WTC11 (cell line): ENCODE results near the gene ICA1. TPM values are rescaled to one million over a fixed set of nuclear protein-coding genes. Genes with fewer than 3 reads are reported as not detected.
A peak's percentile ranks its signal among the peaks of the same experiment; 100 is the strongest.

Source experiments
- ATAC-seq: fragments of 200-7000 bp; cut with Tn5 transposase; 2 replicates; pipeline ENCODE4 v1.10.0; 2021; ENCODE audit warnings: mild to moderate bottlenecking, moderate library complexity
- CTCF ChIA-PET: fragments of 300-600 bp; sonication (Branson Sonifier 250); formaldehyde crosslinking; loops from one replicate; lab custom pipeline; 2021; ENCODE audit warnings: antibody characterized with exemption; lab: Charles Lee
- POLR2A ChIA-PET: fragments of 350-600 bp; sonication (Branson Sonifier 250); formaldehyde crosslinking; loops from one replicate; lab custom pipeline; 2021; ENCODE audit warnings: antibody characterized with exemption; lab: Charles Lee
- DNase-seq: peaks from one replicate; pipeline ENCODE4 v3.0.0; 2021; ENCODE audit warnings: low spot score
- H3K27ac Mint-ChIP-seq: 2 replicates; pipeline ENCODE4 v1.8.0; 2021; ENCODE audit warnings: mixed read lengths
- H3K27me3 Mint-ChIP-seq: 2 replicates; pipeline ENCODE4 v1.8.0; 2021; ENCODE audit warnings: low read depth, mild to moderate bottlenecking, moderate library complexity, mixed read lengths
- H3K36me3 Mint-ChIP-seq: 2 replicates; pipeline ENCODE4 v1.8.0; 2021; ENCODE audit warnings: mixed read lengths
- H3K4me1 Mint-ChIP-seq: 2 replicates; pipeline ENCODE4 v1.8.0; 2022; ENCODE audit warnings: mixed read lengths
- H3K4me3 Mint-ChIP-seq: 2 replicates; pipeline ENCODE4 v1.8.0; 2021; ENCODE audit warnings: mild to moderate bottlenecking, moderate library complexity, mixed read lengths
- H3K9me3 Mint-ChIP-seq: 2 replicates; pipeline ENCODE4 v1.8.0; 2021; ENCODE audit warnings: mixed read lengths
- ARID4B ChIP-seq: sonication (generic); formaldehyde crosslinking; IDR thresholded peaks from 2 replicates; pipeline ENCODE4 v1.8.0; 2023; ENCODE audit warnings: missing genetic modification reagents, mild to moderate bottlenecking, borderline replicate concordance
- CDX4 ChIP-seq: fragments of 250-450 bp; sonication (Bioruptor Pico); IDR thresholded peaks from 2 replicates; pipeline ENCODE4 v1.9.0; 2021; ENCODE audit warnings: moderate library complexity, mild to moderate bottlenecking, inconsistent platforms, borderline replicate concordance
- CREB1 ChIP-seq: sonication (generic); formaldehyde crosslinking; IDR thresholded peaks from 2 replicates; pipeline ENCODE4 v1.8.0; 2023; ENCODE audit warnings: mild to moderate bottlenecking, missing genetic modification reagents
- E2F1 ChIP-seq: sonication (generic); formaldehyde crosslinking; IDR thresholded peaks from 2 replicates; pipeline ENCODE4 v1.8.0; 2022; ENCODE audit warnings: mild to moderate bottlenecking, missing genetic modification reagents
- E2F4 ChIP-seq: sonication (generic); formaldehyde crosslinking; IDR thresholded peaks from 2 replicates; pipeline ENCODE4 v1.8.1; 2022; ENCODE audit warnings: low read depth, mild to moderate bottlenecking, moderate library complexity, missing genetic modification reagents, borderline replicate concordance
- FOXP4 ChIP-seq: sonication (generic); formaldehyde crosslinking; IDR thresholded peaks from 2 replicates; pipeline ENCODE4 v1.8.0; 2022; ENCODE audit warnings: mild to moderate bottlenecking, missing genetic modification reagents
- MXD4 ChIP-seq: fragments of 250-450 bp; sonication (Bioruptor Pico); IDR thresholded peaks from 2 replicates; pipeline ENCODE4 v1.8.0; 2021; ENCODE audit warnings: mild to moderate bottlenecking, moderate library complexity, borderline replicate concordance
- MYBL2 ChIP-seq: sonication (generic); formaldehyde crosslinking; IDR thresholded peaks from 2 replicates; pipeline ENCODE4 v1.8.1; 2023; ENCODE audit warnings: mild to moderate bottlenecking, moderate library complexity, missing genetic modification reagents
- NR1H2 ChIP-seq: sonication (generic); formaldehyde crosslinking; IDR thresholded peaks from 2 replicates; pipeline ENCODE4 v1.9.0; 2021; ENCODE audit warnings: mild to moderate bottlenecking, moderate library complexity, missing genetic modification reagents
- OVOL2 ChIP-seq: fragments of 250-450 bp; sonication (Bioruptor Pico); IDR thresholded peaks from 2 replicates; pipeline ENCODE4 v1.9.0; 2021; ENCODE audit warnings: mild to moderate bottlenecking, borderline replicate concordance
- RORB ChIP-seq: fragments of 250-450 bp; sonication (Bioruptor Pico); IDR thresholded peaks from 2 replicates; pipeline ENCODE4 v1.9.0; 2021; ENCODE audit warnings: mild to moderate bottlenecking
- SMAD3 ChIP-seq: sonication (generic); formaldehyde crosslinking; IDR thresholded peaks from 2 replicates; pipeline ENCODE4 v1.8.0; 2022; ENCODE audit warnings: missing genetic modification reagents, mild to moderate bottlenecking, borderline replicate concordance
- SOX15 ChIP-seq: fragments of 250-450 bp; sonication (Bioruptor Pico); IDR thresholded peaks from 2 replicates; pipeline ENCODE4 v1.9.0; 2021; ENCODE audit warnings: mild to moderate bottlenecking
- SP1 ChIP-seq: sonication (generic); formaldehyde crosslinking; conservative IDR thresholded peaks from 2 replicates; pipeline ENCODE4 v1.8.1; 2022; ENCODE audit warnings: missing genetic modification reagents
- TEAD1 ChIP-seq: sonication (generic); formaldehyde crosslinking; IDR thresholded peaks from 2 replicates; pipeline ENCODE4 v1.8.0; 2022; ENCODE audit warnings: mild to moderate bottlenecking, missing genetic modification reagents
- ZNF423 ChIP-seq: fragments of 250-450 bp; sonication (Bioruptor Pico); IDR thresholded peaks from 2 replicates; pipeline ENCODE4 v2.1.2; 2022; ENCODE audit warnings: mild to moderate bottlenecking, moderate library complexity
- ZNF512 ChIP-seq: sonication (generic); formaldehyde crosslinking; IDR thresholded peaks from 2 replicates; pipeline ENCODE4 v1.8.1; 2022; ENCODE audit warnings: missing genetic modification reagents, borderline replicate concordance
- ZNF671 ChIP-seq: fragments of 250-450 bp; sonication (Bioruptor Pico); IDR thresholded peaks from 2 replicates; pipeline ENCODE4 v1.8.0; 2021; ENCODE audit warnings: mild to moderate bottlenecking
- total RNA-seq: library from RNA; stranded (reverse); gene quantifications from 3 replicates; pipeline ENCODE4 v1.2.3, GENCODE V29; 2021

ICA1 gene
- total RNA-seq, 1 experiment from 2014 or later, result 31.2 TPM

GRCh38 chr7:8152489-8153192 lies 109.3 kb downstream of the ICA1 start (continued):
- TF ChIP-seq ZNF423 (no peak), CDX4 (no peak), ZNF512 (CRISPR knock-in tag) (no peak), MXD4 (CRISPR knock-in tag) (no peak)

GRCh38 chr7:8151161-8151725 lies 110.7 kb downstream of the ICA1 start:
- no peak for ATAC-seq
- no peak for DNase-seq
- POLR2A ChIA-PET, result no interaction called here
- peaks cover 13% of the 10 kb centered on the region for H3K9me3 Mint-ChIP-seq
- TF ChIP-seq TEAD1 (CRISPR knock-in tag) (no peak), SP1 (CRISPR knock-in tag) (no peak), CREB1 (no peak), FOXP4 (CRISPR knock-in tag) (no peak), MYBL2 (CRISPR knock-in tag) (no peak), E2F1 (no peak), NR1H2 (CRISPR knock-in tag) (no peak), ARID4B (no peak), SMAD3 (CRISPR knock-in tag) (no peak), RORB (CRISPR knock-in tag) (no peak), ZNF671 (no peak), OVOL2 (CRISPR knock-in tag) (no peak), SOX15 (no peak), E2F4 (no peak)
- TF ChIP-seq, all 79 proteins: peak for 0
- Mint-ChIP-seq H3K36me3 (peaks cover 13% of the 10 kb centered on the region), H3K4me1 (peaks cover 33% of the 10 kb centered on the region), H3K27me3 (no peaks in the 10 kb centered on the region), H3K27ac (peak overlapping the region; percentile 19; the same call in 1 of the 2 replicates), H3K4me3 (no peak overlapping the region)
- CTCF ChIA-PET, result no interaction called here
